NCI-H2081 (cell line): ENCODE data around the gene HGS.
A peak's percentile ranks its signal among the peaks of the same experiment; 100 is the strongest.

Source experiments
- DNase-seq, 2 experiments: peaks; one replicate each; lab custom pipeline; 2025; lab: John Stamatoyannopoulos, UW

The HGS gene

GRCh38 chr17:81706232-81706611, 22.4 kb downstream of the HGS start:
- no peak for DNase-seq

GRCh38 chr17:81706757-81707624, 23.2 kb downstream of the HGS start:
- DNase-seq, result no peak

GRCh38 chr17:81707725-81708646, 24.2 kb downstream of the HGS start:
- DNase-seq, result no peak

- no peak for DNase-seq
These were observed 25.0 kb downstream of the HGS start for GRCh38 chr17:81708739-81709185.

- peak; percentile 74 to 88 for DNase-seq
These were observed 26.9 kb downstream of the HGS start for GRCh38 chr17:81710514-81711308.

- DNase-seq, result peak; percentile 83 to 90
These were observed 28.1 kb downstream of the HGS start, which contains the start of gene SLC25A10 for GRCh38 chr17:81711814-81712467. TSS of gene SLC25A10 (plus strand) at chr17:81712284. CDS start at chr17:81712427, 143 bp downstream.

- peak; percentile 45 for DNase-seq
These were observed 28.7 kb downstream of the HGS start for GRCh38 chr17:81712468-81713003.

GRCh38 chr17:81713004-81713555, 29.3 kb downstream of the HGS start:
- DNase-seq, result peak in 1 of 2 experiments; percentile 22

- DNase-seq, result peak in 1 of 2 experiments; percentile 46
These were observed 30.0 kb downstream of the HGS start for GRCh38 chr17:81713556-81714411.

GRCh38 chr17:81714412-81715106, 30.7 kb downstream of the HGS start:
- no peak for DNase-seq

GRCh38 chr17:81715107-81715871, 31.5 kb downstream of the HGS start:
- DNase-seq, result no peak

GRCh38 chr17:81715872-81716673, 32.3 kb downstream of the HGS start:
- no peak for DNase-seq

GRCh38 chr17:81716674-81716996, 32.8 kb downstream of the HGS start:
- DNase-seq, result no peak

- DNase-seq, result no peak
These were observed 33.4 kb downstream of the HGS start for GRCh38 chr17:81717049-81717765.

- no peak for DNase-seq
These were observed 33.9 kb downstream of the HGS start for GRCh38 chr17:81717766-81718089.

GRCh38 chr17:81719410-81720266, 35.8 kb downstream of the HGS start:
- DNase-seq, result no peak
